ENCODE results near the gene NINL.
"Not testable (repeated sequence)": the region's sequence is repeated elsewhere in the genome, so short reads cannot be mapped to it uniquely, and the experiment has no call there.

The NINL gene

GRCh38 chr20:25584905-25585704, at the start of gene NINL:
Gene NINL (minus strand): TSS chr20:25585531. CDS start chr20:25526587, 58,944 bp downstream.
- DNase-seq: no peak

- no peak for DNase-seq
Observed at GRCh38 chr20:25632940-25633790, 47.8 kb upstream of the NINL start.

GRCh38 chr20:25630615-25631014, 45.3 kb upstream of the NINL start:
- DNase-seq: not testable (repeated sequence)

- no peak for DNase-seq
Observed at GRCh38 chr20:25629816-25630499, 44.6 kb upstream of the NINL start.

- DNase-seq: no peak
Observed at GRCh38 chr20:25626779-25627178, 41.4 kb upstream of the NINL start.

- no peak for DNase-seq
Observed at GRCh38 chr20:25624500-25624939, 39.2 kb upstream of the NINL start.

- peak; percentile 94 for DNase-seq
Observed at GRCh38 chr20:25623736-25624499, 38.6 kb upstream of the NINL start, which contains the start of gene NANP. Gene NANP (minus strand): TSS chr20:25624014. CDS start chr20:25623948, 66 bp downstream.

- peak; percentile 39 for DNase-seq
Observed at GRCh38 chr20:25623225-25623735, 37.9 kb upstream of the NINL start.

GRCh38 chr20:25622450-25623224, 37.3 kb upstream of the NINL start:
- no peak for DNase-seq

- DNase-seq: no peak
Observed at GRCh38 chr20:25622049-25622448, 36.7 kb upstream of the NINL start.

GRCh38 chr20:25619514-25619913, 34.2 kb upstream of the NINL start:
- no peak for DNase-seq

- DNase-seq: no peak
Observed at GRCh38 chr20:25608774-25609173, 23.4 kb upstream of the NINL start.

GRCh38 chr20:25606094-25606695, 20.9 kb upstream of the NINL start:
- no peak for DNase-seq

- no peak for DNase-seq
Observed at GRCh38 chr20:25605148-25605547, 19.8 kb upstream of the NINL start.

GRCh38 chr20:25604611-25605010, 19.3 kb upstream of the NINL start:
- no peak for DNase-seq

- DNase-seq: not testable (repeated sequence)
Observed at GRCh38 chr20:25602914-25603309, 17.6 kb upstream of the NINL start.

- not testable (repeated sequence) for DNase-seq
Observed at GRCh38 chr20:25602191-25602913, 17.0 kb upstream of the NINL start.

- no peak for DNase-seq
Observed at GRCh38 chr20:25601659-25602058, 16.3 kb upstream of the NINL start.

- no peak for DNase-seq
Observed at GRCh38 chr20:25600632-25601031, 15.3 kb upstream of the NINL start.

All from MV-4-11 (cell line).